A673 (cell line): ENCODE data around the gene MAML1.

Experiments
- CTCF ChIP-seq: fragments of 300-800, 200-600 bp; sonication (generic); conservative IDR thresholded peaks from 2 replicates; pipeline ENCODE4 v1.5.1; 2017; ENCODE audit warnings: low read depth, mild to moderate bottlenecking, antibody characterized with exemption, low read length, moderate library complexity, mixed read lengths
- EZH2 ChIP-seq: fragments of 200-600 bp; sonication (generic); IDR thresholded peaks from 2 replicates; pipeline ENCODE4 v1.6.1; 2017; ENCODE audit warnings: borderline replicate concordance, low read depth, mild to moderate bottlenecking, mixed read lengths, antibody characterized with exemption, low read length; ENCODE audit not compliant: poor library complexity, severe bottlenecking

DNA sequence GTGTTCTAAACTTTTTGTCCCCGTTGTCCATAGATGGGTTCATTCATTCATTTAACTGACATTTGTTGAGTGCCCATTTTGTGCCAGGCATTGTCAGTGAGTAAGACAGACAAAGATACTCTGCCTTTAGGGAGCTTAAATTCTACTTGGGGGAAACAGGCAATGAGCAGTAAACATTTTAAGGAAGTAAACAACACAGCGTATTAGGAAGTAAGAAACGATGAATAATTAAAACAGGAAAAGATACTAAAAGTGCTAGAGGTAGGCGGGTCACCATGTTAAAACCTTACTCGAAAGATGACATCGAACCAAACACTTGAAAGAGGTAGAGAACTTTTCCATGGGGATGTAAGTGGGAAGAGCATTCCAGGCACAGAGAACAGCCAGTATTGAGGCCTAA is 5.5 kb upstream of the MAML1 start:
- TF ChIP-seq CTCF (no peak), EZH2 (no peak)
